Astrocyte (in vitro differentiated cells and primary cell): ENCODE data around the gene TMEM141. TPM values are rescaled to one million over a fixed set of nuclear protein-coding genes. Genes with fewer than 3 reads are reported as not detected.

Experiments
- DNase-seq: peaks from one replicate; pipeline ENCODE4 v3.0.0-alpha.2; 2010; ENCODE audit warnings: low read depth
- FAIRE-seq: peaks from 2 replicates; lab custom pipeline; 2011; peaks lifted over from hg19 to GRCh38; lab: Jason Lieb, UNC
- H2AFZ ChIP-seq: 2 replicates; pipeline ENCODE4 v1.6.0; 2012; ENCODE audit warnings: low read depth, low read length, inconsistent platforms
- H3K27ac ChIP-seq: 2 replicates; pipeline ENCODE4 v1.5.1; 2011; ENCODE audit warnings: low read depth, low read length, inconsistent platforms
- H3K27me3 ChIP-seq: 2 replicates; pipeline ENCODE4 v1.6.0; 2011; ENCODE audit warnings: low read length, inconsistent platforms; ENCODE audit not compliant: insufficient read depth
- H3K36me3 ChIP-seq: 2 replicates; pipeline ENCODE4 v1.5.1; 2011; ENCODE audit warnings: low read length, inconsistent platforms; ENCODE audit not compliant: insufficient read depth
- H3K4me1 ChIP-seq: 2 replicates; pipeline ENCODE4 v1.5.1; 2011; ENCODE audit warnings: low read length, inconsistent platforms; ENCODE audit not compliant: insufficient read depth
- H3K4me2 ChIP-seq: 2 replicates; pipeline ENCODE4 v1.6.0; 2012; ENCODE audit warnings: low read length, inconsistent platforms
- H3K4me3 ChIP-seq: 2 replicates; pipeline ENCODE4 v1.5.1; 2011; ENCODE audit warnings: low read depth, mild to moderate bottlenecking, low read length, inconsistent platforms; ENCODE audit not compliant: insufficient read depth
- H3K79me2 ChIP-seq: 2 replicates; pipeline ENCODE4 v1.6.0; 2012; ENCODE audit warnings: mild to moderate bottlenecking, low read length, inconsistent platforms; ENCODE audit not compliant: insufficient read depth
- H3K9ac ChIP-seq: 2 replicates; pipeline ENCODE4 v1.6.0; 2012; ENCODE audit warnings: mild to moderate bottlenecking, low read length, inconsistent platforms
- H3K9me3 ChIP-seq: 2 replicates; pipeline ENCODE4 v1.5.1; 2012; ENCODE audit warnings: low read depth, mild to moderate bottlenecking, low read length, inconsistent platforms; ENCODE audit not compliant: insufficient read depth
- H4K20me1 ChIP-seq: 2 replicates; pipeline ENCODE4 v1.6.0; 2012; ENCODE audit warnings: low read length, inconsistent platforms; ENCODE audit not compliant: insufficient read depth
- H3K27ac Mint-ChIP-seq: one replicate; pipeline ENCODE4 v1.8.0; 2021; ENCODE audit warnings: mild to moderate bottlenecking, mixed read lengths; ENCODE audit not compliant: unreplicated experiment
- H3K27me3 Mint-ChIP-seq: one replicate; pipeline ENCODE4 v1.8.0; 2021; ENCODE audit warnings: low read depth, mixed read lengths; ENCODE audit not compliant: unreplicated experiment
- H3K36me3 Mint-ChIP-seq: one replicate; pipeline ENCODE4 v1.8.0; 2021; ENCODE audit warnings: low read depth, mixed read lengths; ENCODE audit not compliant: unreplicated experiment
- H3K4me1 Mint-ChIP-seq: one replicate; pipeline ENCODE4 v1.8.0; 2021; ENCODE audit warnings: low read depth, mixed read lengths; ENCODE audit not compliant: unreplicated experiment
- H3K4me3 Mint-ChIP-seq: one replicate; pipeline ENCODE4 v1.8.0; 2021; ENCODE audit warnings: mild to moderate bottlenecking, moderate library complexity, mixed read lengths; ENCODE audit not compliant: unreplicated experiment
- H3K9me3 Mint-ChIP-seq: one replicate; pipeline ENCODE4 v1.8.0; 2021; ENCODE audit warnings: mild to moderate bottlenecking, mixed read lengths; ENCODE audit not compliant: unreplicated experiment
- EZH2 ChIP-seq: IDR thresholded peaks from 2 replicates; pipeline ENCODE4 v1.6.1; 2012; ENCODE audit warnings: mild to moderate bottlenecking, low read length, inconsistent platforms; ENCODE audit not compliant: insufficient read depth
- total RNA-seq: library from RNA; stranded (reverse); gene quantifications from 2 replicates; pipeline ENCODE4 v1.2.1, GENCODE V29; 2021
- TF ChIP-seq, protein P1 (sequence below): IDR thresholded peaks from 2 replicates; pipeline ENCODE4 v1.5.1; 2011; ENCODE audit warnings: low read depth, mild to moderate bottlenecking, inconsistent platforms, low read length, moderate library complexity; ENCODE audit not compliant: insufficient read depth

The TMEM141 gene
- total RNA-seq, 1 donor from 2014 or later = 40.8 TPM

DNA sequence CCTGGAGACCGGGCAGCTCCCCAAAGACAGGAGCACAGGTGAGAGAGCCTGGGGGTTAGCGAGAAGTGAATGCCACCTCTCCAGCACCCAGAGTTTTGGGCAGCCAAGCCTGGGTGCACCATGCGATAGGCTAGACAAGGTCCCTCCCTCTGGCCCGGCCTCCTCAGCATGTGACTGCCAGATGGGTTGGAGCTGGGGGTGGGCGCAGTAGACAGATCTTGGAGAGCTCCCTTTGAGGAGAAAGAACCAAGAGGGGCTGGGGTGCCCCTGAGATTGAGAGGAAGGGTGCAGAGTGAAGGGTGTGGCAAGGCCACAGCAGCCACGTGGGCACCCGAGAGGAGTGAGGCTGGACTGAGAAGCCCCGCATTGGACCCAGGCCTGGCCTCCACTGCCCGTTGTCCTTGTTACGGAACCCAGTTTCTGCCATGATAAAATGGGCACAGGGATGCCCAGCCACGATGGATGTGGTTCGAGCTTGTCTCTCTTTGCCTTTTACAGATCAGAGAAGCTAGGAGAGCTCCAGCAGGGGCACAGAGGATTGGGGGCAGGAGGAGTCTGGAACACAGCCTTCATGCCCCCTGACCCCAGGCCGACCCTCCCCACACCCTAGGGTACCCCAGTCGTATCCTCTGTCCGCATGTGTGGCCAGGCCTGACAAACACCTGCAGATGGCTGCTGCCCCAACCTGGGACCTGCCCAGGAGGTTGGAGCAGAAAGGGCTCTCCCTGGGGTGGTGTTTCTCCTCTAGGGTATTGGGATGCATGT, 1.4 kb downstream of the TMEM141 start:
- H3K9ac ChIP-seq = no peak overlapping the region
- FAIRE-seq = no peak

DNA sequence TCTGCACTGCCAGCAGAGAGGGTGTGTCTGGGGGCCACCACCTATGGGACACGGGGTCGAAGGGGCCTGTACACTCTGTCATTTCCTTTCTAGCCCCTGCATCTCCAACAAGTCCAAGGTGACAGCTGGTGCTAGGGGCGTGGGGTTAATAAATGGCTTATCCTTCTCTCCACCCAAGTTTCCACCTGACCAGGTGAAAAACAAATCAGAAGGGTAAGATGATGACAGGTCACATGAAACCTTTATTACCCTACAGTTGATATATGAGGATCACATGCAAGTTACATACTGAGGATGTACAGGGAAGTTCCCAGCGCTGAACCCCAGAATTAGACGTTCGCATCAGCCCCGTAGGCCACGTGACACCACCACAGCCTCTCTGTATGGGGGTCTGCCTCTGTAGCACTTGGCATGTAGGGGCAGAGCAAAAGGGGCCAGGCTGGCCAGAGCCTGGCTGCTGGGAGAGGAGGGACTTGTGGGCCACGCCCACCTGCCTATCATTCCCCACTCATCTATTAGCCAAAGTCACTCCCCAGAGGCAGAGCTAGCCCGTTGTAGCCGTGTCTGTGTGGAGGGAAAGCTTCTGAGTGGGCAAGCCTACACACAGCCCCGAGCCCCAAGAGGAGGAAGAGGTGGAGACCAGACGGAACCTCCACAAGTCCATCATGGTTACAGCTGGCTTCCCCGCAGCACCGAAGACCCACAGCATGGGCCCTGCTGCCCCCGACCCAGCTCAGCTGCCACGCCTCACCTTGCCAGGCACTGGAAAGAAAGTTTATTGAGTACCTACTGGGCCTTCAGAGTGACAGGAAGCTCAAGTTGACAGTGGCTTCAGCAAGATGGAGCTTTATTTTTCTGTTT, 2.2 kb downstream of the TMEM141 start:
- H3K9me3 Mint-ChIP-seq = no peaks in the 10 kb centered on the region
- H3K27ac Mint-ChIP-seq = no peak overlapping the region
- H3K36me3 ChIP-seq = no peaks in the 10 kb centered on the region
- H3K27me3 Mint-ChIP-seq = no peaks in the 10 kb centered on the region
- H3K4me1 ChIP-seq = peaks cover 18% of the 10 kb centered on the region
- H3K4me1 Mint-ChIP-seq = peaks cover 15% of the 10 kb centered on the region
- no peak for DNase-seq
- H4K20me1 ChIP-seq = peaks cover 22% of the 10 kb centered on the region
- H3K9ac ChIP-seq = no peak overlapping the region
- H3K79me2 ChIP-seq = peaks cover 9% of the 10 kb centered on the region
- H3K9me3 ChIP-seq = no peaks in the 10 kb centered on the region
- H3K4me2 ChIP-seq = no peak overlapping the region
- H3K4me3 Mint-ChIP-seq = peak overlapping the region; percentile 41
- H3K36me3 Mint-ChIP-seq = peaks cover 6% of the 10 kb centered on the region
- peaks cover 3% of the 10 kb centered on the region for H3K27me3 ChIP-seq
- TF ChIP-seq EZH2 = no peak
- TF ChIP-seq, protein P1, sequence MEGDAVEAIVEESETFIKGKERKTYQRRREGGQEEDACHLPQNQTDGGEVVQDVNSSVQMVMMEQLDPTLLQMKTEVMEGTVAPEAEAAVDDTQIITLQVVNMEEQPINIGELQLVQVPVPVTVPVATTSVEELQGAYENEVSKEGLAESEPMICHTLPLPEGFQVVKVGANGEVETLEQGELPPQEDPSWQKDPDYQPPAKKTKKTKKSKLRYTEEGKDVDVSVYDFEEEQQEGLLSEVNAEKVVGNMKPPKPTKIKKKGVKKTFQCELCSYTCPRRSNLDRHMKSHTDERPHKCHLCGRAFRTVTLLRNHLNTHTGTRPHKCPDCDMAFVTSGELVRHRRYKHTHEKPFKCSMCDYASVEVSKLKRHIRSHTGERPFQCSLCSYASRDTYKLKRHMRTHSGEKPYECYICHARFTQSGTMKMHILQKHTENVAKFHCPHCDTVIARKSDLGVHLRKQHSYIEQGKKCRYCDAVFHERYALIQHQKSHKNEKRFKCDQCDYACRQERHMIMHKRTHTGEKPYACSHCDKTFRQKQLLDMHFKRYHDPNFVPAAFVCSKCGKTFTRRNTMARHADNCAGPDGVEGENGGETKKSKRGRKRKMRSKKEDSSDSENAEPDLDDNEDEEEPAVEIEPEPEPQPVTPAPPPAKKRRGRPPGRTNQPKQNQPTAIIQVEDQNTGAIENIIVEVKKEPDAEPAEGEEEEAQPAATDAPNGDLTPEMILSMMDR = no peak
- H3K27ac ChIP-seq = no peak overlapping the region
- H2AFZ ChIP-seq = no peak overlapping the region
- no peak overlapping the region for H3K4me3 ChIP-seq
- no peak for FAIRE-seq

More for the DNA sequence above, 1.4 kb downstream of the TMEM141 start:
- H3K79me2 ChIP-seq = peaks cover 9% of the 10 kb centered on the region
- H3K9me3 Mint-ChIP-seq = no peaks in the 10 kb centered on the region
- H3K27ac ChIP-seq = no peak overlapping the region
- no peak for TF ChIP-seq EZH2
- TF ChIP-seq, protein P1 = no peak
- no peak overlapping the region for H3K27ac Mint-ChIP-seq
- no peaks in the 10 kb centered on the region for H3K27me3 Mint-ChIP-seq
- no peaks in the 10 kb centered on the region for H3K9me3 ChIP-seq
- peaks cover 3% of the 10 kb centered on the region for H3K27me3 ChIP-seq
- H3K4me1 Mint-ChIP-seq = peaks cover 15% of the 10 kb centered on the region
- peak overlapping the region; percentile 83 for H3K4me3 Mint-ChIP-seq
- no peaks in the 10 kb centered on the region for H3K36me3 ChIP-seq
- H3K36me3 Mint-ChIP-seq = peaks cover 6% of the 10 kb centered on the region
- no peak overlapping the region for H3K4me3 ChIP-seq
- peaks cover 18% of the 10 kb centered on the region for H3K4me1 ChIP-seq
- no peak for DNase-seq
- H2AFZ ChIP-seq = no peak overlapping the region
- peak overlapping the region; percentile 98 for H3K4me2 ChIP-seq
- peaks cover 22% of the 10 kb centered on the region for H4K20me1 ChIP-seq
